Lower lobe of right lung (tissue), 2 donors: ENCODE data around the gene LATS1. TPM values are rescaled to one million over a fixed set of nuclear protein-coding genes. Genes with fewer than 3 reads are reported as not detected.

Experiments used
- ATAC-seq, 2 donors: fragments of 200-7000 bp; cut with Tn5 transposase; one replicate each; pipeline ENCODE4 v1.9.1; 2020 to 2022; ENCODE audit warnings: mild to moderate bottlenecking in 2 of 2, moderate library complexity in 2 of 2
- DNase-seq: peaks from one replicate; pipeline ENCODE4 v3.0.0-alpha.2; 2020
- H3K27ac ChIP-seq: fragments of 200-600 bp; one replicate; pipeline ENCODE4 v1.8.0; 2022
- H3K27me3 ChIP-seq: fragments of 200-600 bp; one replicate; pipeline ENCODE4 v1.8.0; 2022; ENCODE audit warnings: low read depth
- H3K36me3 ChIP-seq: fragments of 200-600 bp; one replicate; pipeline ENCODE4 v1.8.0; 2022; ENCODE audit warnings: mild to moderate bottlenecking
- H3K4me1 ChIP-seq: fragments of 200-600 bp; one replicate; pipeline ENCODE4 v1.8.0; 2022
- H3K4me3 ChIP-seq: fragments of 200-600 bp; one replicate; pipeline ENCODE4 v1.8.0; 2022; ENCODE audit warnings: mild to moderate bottlenecking
- H3K9me3 ChIP-seq: fragments of 200-600 bp; one replicate; pipeline ENCODE4 v1.8.0; 2022
- CTCF ChIP-seq: fragments of 200-600 bp; IDR thresholded peaks from one replicate; pipeline ENCODE4 v1.8.0; 2022; ENCODE audit warnings: antibody characterized with exemption, mild to moderate bottlenecking
- intact Hi-C: fragments of 100-400 bp; cut with DNase I; formaldehyde crosslinking; loops from one replicate; pipeline ENCODE4 v1.11.0; 2022
- total RNA-seq: library from RNA; stranded (reverse); fragmentation: NEBNext Ultra II Directional; extraction: Animal tissue kit (Norgen Biotek cat#: 25700); gene quantifications from one replicate; pipeline ENCODE4 v1.2.1, GENCODE V29; 2021
- donor health status: DM: no; HTN: yes; CAD: no; lungs with severe emphysema.

The LATS1 gene
- total RNA-seq, 1 donor from 2014 or later, result 30.7 TPM

DNA sequence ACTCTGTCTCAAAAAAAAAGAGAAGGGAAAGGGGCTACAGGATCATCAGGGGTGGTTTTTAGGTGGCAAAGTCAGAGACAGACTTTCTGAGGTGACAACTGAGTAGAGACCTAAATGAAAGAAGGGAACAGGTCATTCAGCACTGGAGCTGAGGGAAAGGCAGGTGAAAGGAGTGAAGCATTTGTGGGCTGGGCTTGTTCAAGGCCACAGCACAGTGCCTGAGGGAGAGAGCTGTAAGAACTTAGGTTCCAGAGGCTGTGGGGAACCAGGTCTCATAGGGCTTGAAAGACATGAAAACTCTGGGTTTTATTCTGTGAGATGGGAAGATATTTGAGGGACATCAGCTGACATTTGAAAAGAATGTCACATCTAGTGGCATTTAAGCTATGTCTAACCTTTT lies 90.2 kb downstream of the LATS1 start:
- no peaks in the 10 kb centered on the region for H3K4me1 ChIP-seq
- H3K27me3 ChIP-seq, result no peaks in the 10 kb centered on the region
- H3K36me3 ChIP-seq, result peaks cover 61% of the 10 kb centered on the region
- intact Hi-C loops, result no loop called here
- DNase-seq, result no peak
- TF ChIP-seq CTCF, result no peak
- no peak for ATAC-seq
- no peak overlapping the region for H3K27ac ChIP-seq
- H3K4me3 ChIP-seq, result no peak overlapping the region
- H3K9me3 ChIP-seq, result no peaks in the 10 kb centered on the region

GRCh38 chr6:149615805-149616204 lies 102.1 kb downstream of the LATS1 start:
- Histone ChIP-seq H3K27me3 (no peaks in the 10 kb centered on the region), H3K4me3 (no peak overlapping the region), H3K27ac (no peak overlapping the region), H3K36me3 (peaks cover 48% of the 10 kb centered on the region), H3K9me3 (peaks cover 8% of the 10 kb centered on the region), H3K4me1 (no peaks in the 10 kb centered on the region)
- intact Hi-C loops, result no loop called here
- TF ChIP-seq CTCF, result no peak
- no peak for DNase-seq
- ATAC-seq, result no peak

- intact Hi-C loops, result no loop called here
- H3K9me3 ChIP-seq, result peaks cover 8% of the 10 kb centered on the region
- no peaks in the 10 kb centered on the region for H3K4me1 ChIP-seq
- ATAC-seq (no peak), DNase-seq (no peak)
- no peak overlapping the region for H3K27ac ChIP-seq
- no peaks in the 10 kb centered on the region for H3K27me3 ChIP-seq
- H3K4me3 ChIP-seq, result no peak overlapping the region
- TF ChIP-seq CTCF, result no peak
- H3K36me3 ChIP-seq, result peaks cover 37% of the 10 kb centered on the region
Observed at GRCh38 chr6:149614337-149614736, 103.6 kb downstream of the LATS1 start.

- no peak for TF ChIP-seq CTCF
- no peaks in the 10 kb centered on the region for H3K4me1 ChIP-seq
Observed at GRCh38 chr6:149608381-149608982, 109.4 kb downstream of the LATS1 start.

More at GRCh38 chr6:149608381-149608982, 109.4 kb downstream of the LATS1 start:
- H3K4me3 ChIP-seq, result no peak overlapping the region
- ATAC-seq (no peak), DNase-seq (no peak)
- H3K36me3 ChIP-seq, result peaks cover 11% of the 10 kb centered on the region
- no peaks in the 10 kb centered on the region for H3K27me3 ChIP-seq
- H3K9me3 ChIP-seq, result peaks cover 2% of the 10 kb centered on the region
- intact Hi-C loops, result no loop called here
- H3K27ac ChIP-seq, result no peak overlapping the region

Other genes starting within 250 kb of the LATS1 start
- 2.6 TPM for gene ZC3H12D, start 233.1 kb downstream of the LATS1 start, total RNA-seq
- gene PPIL4, start 172.1 kb downstream of the LATS1 start, total RNA-seq, result 28.9 TPM
- 39.3 TPM for gene GINM1, start 151.7 kb downstream of the LATS1 start, total RNA-seq
- 13.3 TPM for gene KATNA1, start 69.4 kb downstream of the LATS1 start, total RNA-seq
- gene NUP43, start 28.4 kb upstream of the LATS1 start, total RNA-seq, result 22.0 TPM
- 63.7 TPM for gene PCMT1, start 31.6 kb upstream of the LATS1 start, total RNA-seq
- 38.3 TPM for gene LRP11, start 146.3 kb upstream of the LATS1 start, total RNA-seq
- not detected for gene RAET1E, start 180.0 kb upstream of the LATS1 start, total RNA-seq
- gene RAET1G, start 205.0 kb upstream of the LATS1 start, total RNA-seq, result 0.83 TPM
- gene ULBP2, start 223.9 kb upstream of the LATS1 start, total RNA-seq, result 2.2 TPM
- 2.0 TPM for gene ULBP1, start 245.8 kb upstream of the LATS1 start, total RNA-seq